ENCODE results near the gene RBFA.

RBFA gene

GRCh38 chr18:80076379-80076778 lies 42.1 kb downstream of the RBFA start:
- DNase-seq = no peak

GRCh38 chr18:80077873-80078272 lies 43.6 kb downstream of the RBFA start:
- DNase-seq = no peak

Measured in KG1 (cell line).